Suprapubic skin (tissue), 3 donors: ENCODE data around the gene TRMT11.

Experiments used
- CTCF ChIP-seq, 2 donors: fragments of 200-600 bp in 1 of 2; fragments of 450-650 bp in 1 of 2; sonication (generic) in 1 of 2; IDR thresholded peaks; one replicate each; pipeline ENCODE4 v1.5.1; 2016 to 2019; ENCODE audit warnings: antibody characterized with exemption in 2 of 2, mild to moderate bottlenecking in 1 of 2, moderate library complexity in 1 of 2
- POLR2A ChIP-seq, 2 donors: fragments of 450-650 bp; IDR thresholded peaks; one replicate each; pipeline ENCODE4 v1.6.1; 2017; ENCODE audit warnings: antibody characterized with exemption in 2 of 2, mild to moderate bottlenecking in 2 of 2, moderate library complexity in 2 of 2

- TF ChIP-seq POLR2A (IDR thresholded peaks at IDR 0.05) (no peak), CTCF (IDR thresholded peaks at IDR 0.05) (no peak)
Observed at GRCh38 chr6:125985522-125985921, 818 bp upstream of the TRMT11 start.
